Spleen (tissue), 11 donors: ENCODE measurements around the gene TAF11L12. TPM values are rescaled to one million over a fixed set of nuclear protein-coding genes. Genes with fewer than 3 reads are reported as not detected.
"Not testable (repeated sequence)": the region's sequence is repeated elsewhere in the genome, so short reads cannot be mapped to it uniquely, and the experiment has no call there.

Experiments
- DNase-seq: peaks from one replicate; pipeline ENCODE4 v3.0.0-alpha.2; 2020
- H3K27ac ChIP-seq, 8 donors: fragments of 200-600 bp; sonication (generic) in 7 of 8; 1 replicate in 4 of 8; 2 replicates in 4 of 8; pipeline versions ENCODE4 v1.5.0 to v1.8.0; 2016 to 2021; ENCODE audit warnings: inconsistent platforms in 4 of 8, mild to moderate bottlenecking in 4 of 8, moderate library complexity in 1 of 8
- H3K27me3 ChIP-seq, 7 donors: fragments of 200-600 bp; sonication (generic) in 6 of 7; replicated peaks in 1 of 7; 1 replicate in 4 of 7; 2 replicates in 3 of 7; pipeline versions ENCODE4 v1.5.0 to v1.8.0; 2016 to 2021; ENCODE audit warnings: inconsistent platforms in 3 of 7, mild to moderate bottlenecking in 1 of 7
- H3K36me3 ChIP-seq, 6 donors: fragments of 200-600 bp; sonication (generic) in 5 of 6; 1 replicate in 4 of 6; 2 replicates in 2 of 6; pipeline versions ENCODE4 v1.5.0 to v1.8.0; 2016 to 2021; ENCODE audit warnings: inconsistent platforms in 2 of 6
- H3K4me1 ChIP-seq, 6 donors: fragments of 200-600 bp; sonication (generic) in 5 of 6; 1 replicate in 3 of 6; 2 replicates in 3 of 6; pipeline versions ENCODE4 v1.5.0 to v1.8.0; 2016 to 2021; ENCODE audit warnings: inconsistent platforms in 3 of 6
- H3K4me3 ChIP-seq, 8 donors: fragments of 200-600 bp; sonication (generic) in 7 of 8; 1 replicate in 4 of 8; 2 replicates in 4 of 8; pipeline versions ENCODE4 v1.5.0 to v1.8.0; 2016 to 2021; ENCODE audit warnings: inconsistent platforms in 4 of 8, mild to moderate bottlenecking in 4 of 8, moderate library complexity in 2 of 8
- H3K9me3 ChIP-seq, 8 donors: fragments of 200-600 bp; sonication (generic) in 7 of 8; 1 replicate in 4 of 8; 2 replicates in 4 of 8; pipeline versions ENCODE4 v1.5.0 to v1.8.0; 2016 to 2021; ENCODE audit warnings: inconsistent platforms in 4 of 8
- CTCF ChIP-seq, 11 experiments: fragments of 200-600 bp in 7 of 11; fragments of 450-650 bp in 4 of 11; sonication (generic) in 4 of 11; IDR thresholded peaks in 8 of 11; conservative IDR thresholded peaks in 3 of 11; 1 replicate in 7 of 11; 2 replicates in 4 of 11; pipeline versions ENCODE4 v1.4.0 to v1.8.0; 2016 to 2021; ENCODE audit warnings: antibody characterized with exemption in 11 of 11, inconsistent platforms in 4 of 11, mild to moderate bottlenecking in 1 of 11
- POLR2A ChIP-seq, 3 donors: fragments of 450-650 bp; IDR thresholded peaks; one replicate each; pipeline ENCODE4 v1.5.1; 2017; ENCODE audit warnings: antibody characterized with exemption in 3 of 3, mild to moderate bottlenecking in 1 of 3
- POLR2AphosphoS5 ChIP-seq, 3 donors: sonication (generic); formaldehyde crosslinking; IDR thresholded peaks; one replicate each; pipeline ENCODE4 v1.5.1; 2017; ENCODE audit warnings: antibody characterized with exemption in 3 of 3
- WGBS, 5 donors: extraction: QIAGEN DNeasy Blood & Tissue Kit in 3 of 5; methylation state at CpG; one replicate each; pipeline versions ENCODE4 v1.1.5 to v1.1.7; 2013 to 2018; 5-methylcytosine and 5-hydroxymethylcytosine counted together
- intact Hi-C: fragments of 100-400 bp; cut with DNase I; formaldehyde crosslinking; loops from one replicate; pipeline ENCODE4 v1.15.0; 2023; ENCODE audit warnings: low total_unique reads
- polyA plus RNA-seq, 3 donors: library from polyadenylated mRNA; stranded (reverse); fragments of 200-250 nt; gene quantifications; one replicate each; pipeline ENCODE4 v1.2.1, GENCODE V29; 2013
- total RNA-seq, 7 donors: library from RNA; depleted of rRNA in 3 of 7; stranded (reverse); fragments of >200 nt in 3 of 7; fragmentation: NEBNext Ultra II Directional in 4 of 7; extraction: Animal tissue kit (Norgen Biotek cat#: 25700) in 4 of 7; gene quantifications; one replicate each; pipeline versions ENCODE4 v1.1.0 to v1.2.1, GENCODE V29; 2016 to 2021
- donor health status: healthy with polysubstance abuse.
- donor health status: DM: no; HTN: no; CAD: no; lungs with moderate emphysema.
- donor health status: DM: no; HTN: no; CAD: no.
- donor health status: Bipolar disorder and iron deficiency.
- donor health status: healthy.
- donor health status: DM: no; HTN: no; CAD: no.
- donor health status: DM: yes; HTN: yes; CAD: no.

The TAF11L12 gene
- total and polyA plus RNA-seq, 10 donors: not detected

GRCh38 chr5:17614872-17615605 lies 4.8 kb downstream of the TAF11L12 start:
- WGBS, 5 donors: 78 to 97% (median 92%) methylated on average over 4 to 17 of the region's 17 CpGs
- DNase-seq: no peak
- Histone ChIP-seq H3K36me3 (no peaks in the 10 kb centered on the region), H3K9me3 (no peaks in the 10 kb centered on the region), H3K4me3 (no peak overlapping the region), H3K27ac (no peak overlapping the region), H3K4me1 (no peaks in the 10 kb centered on the region), H3K27me3 (no peaks in the 10 kb centered on the region)
- TF ChIP-seq CTCF (IDR thresholded peaks at IDR 0.05 in 8 of 11, conservative IDR thresholded peaks at IDR 0.05 in 3 of 11) (no peak), POLR2AphosphoS5 (IDR thresholded peaks at IDR 0.05) (no peak), POLR2A (IDR thresholded peaks at IDR 0.05) (no peak)
- intact Hi-C loops: no loop called here

DNA sequence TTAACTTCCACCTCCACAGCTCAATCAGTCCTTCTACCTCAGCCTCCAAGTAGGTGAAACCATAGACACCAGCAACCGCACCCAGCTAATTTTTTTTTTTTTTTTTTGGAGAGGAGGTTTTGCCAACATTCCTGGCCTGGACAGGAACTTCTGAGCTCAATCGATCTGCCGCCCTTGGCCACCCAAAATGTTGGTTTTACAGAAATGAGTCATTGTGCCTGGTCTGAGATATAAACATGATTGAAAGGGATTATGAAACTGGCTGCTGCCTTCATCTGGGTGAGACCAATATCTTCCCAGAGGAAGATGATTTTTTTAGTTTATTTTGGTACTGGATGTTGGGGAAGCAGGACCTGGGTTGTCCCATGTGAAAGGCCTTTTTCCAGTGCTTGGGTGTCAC lies 9.2 kb downstream of the TAF11L12 start:
- intact Hi-C loops: no loop called here
- 87 to 93% (median 89%) methylated on average over 3 of the region's 3 CpGs for WGBS, 5 donors
- H3K4me3 ChIP-seq: no peak overlapping the region
- no peaks in the 10 kb centered on the region for H3K36me3 ChIP-seq
- TF ChIP-seq CTCF (IDR thresholded peaks at IDR 0.05 in 8 of 11, conservative IDR thresholded peaks at IDR 0.05 in 3 of 11): no peak
- TF ChIP-seq POLR2A (IDR thresholded peaks at IDR 0.05): no peak
- TF ChIP-seq POLR2AphosphoS5 (IDR thresholded peaks at IDR 0.05): no peak
- DNase-seq: no peak
- H3K27me3 ChIP-seq: no peaks in the 10 kb centered on the region
- H3K9me3 ChIP-seq: peaks cover 0 to 8% (median 0%) of the 10 kb centered on the region in 8 donors
- no peaks in the 10 kb centered on the region for H3K4me1 ChIP-seq
- no peak overlapping the region for H3K27ac ChIP-seq

GRCh38 chr5:17620627-17621026 lies 10.4 kb downstream of the TAF11L12 start:
- H3K36me3 ChIP-seq: no peaks in the 10 kb centered on the region
- DNase-seq: no peak
- no peaks in the 10 kb centered on the region for H3K4me1 ChIP-seq
- 77 to 94% (median 89%) methylated on average over 10 to 17 of the region's 17 CpGs for WGBS, 5 donors
- no peak overlapping the region for H3K27ac ChIP-seq
- no peak overlapping the region for H3K4me3 ChIP-seq
- peaks cover 0 to 8% (median 0%) of the 10 kb centered on the region in 8 donors for H3K9me3 ChIP-seq
- intact Hi-C loops: no loop called here
- TF ChIP-seq POLR2A (IDR thresholded peaks at IDR 0.05): no peak
- no peak for TF ChIP-seq POLR2AphosphoS5 (IDR thresholded peaks at IDR 0.05)
- no peak for TF ChIP-seq CTCF (IDR thresholded peaks at IDR 0.05 in 8 of 11, conservative IDR thresholded peaks at IDR 0.05 in 3 of 11)
- H3K27me3 ChIP-seq: no peaks in the 10 kb centered on the region

DNA sequence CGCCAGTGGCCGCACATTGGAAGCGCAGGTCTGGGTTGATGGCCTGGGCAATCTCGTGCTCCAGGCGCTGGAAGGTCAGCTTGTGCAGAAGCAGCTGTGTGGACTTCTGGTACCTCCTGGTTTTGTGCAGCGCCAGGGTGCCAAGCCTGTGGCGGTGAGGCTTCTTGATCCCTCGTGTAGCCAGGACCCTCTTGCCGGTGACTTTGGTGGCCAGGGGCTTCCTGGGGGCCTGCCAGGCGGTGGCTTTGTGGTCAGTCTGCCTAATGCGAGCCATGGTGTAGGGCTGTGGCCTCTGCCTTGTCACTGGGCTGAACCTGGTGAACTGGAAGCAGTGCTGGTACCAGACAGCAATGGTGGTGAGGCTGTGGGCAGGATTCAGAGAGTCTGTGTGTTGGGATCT lies 15.5 kb downstream of the TAF11L12 start:
- Histone ChIP-seq H3K4me3 (no peak overlapping the region), H3K4me1 (no peaks in the 10 kb centered on the region), H3K27ac (no peak overlapping the region), H3K27me3 (no peaks in the 10 kb centered on the region), H3K9me3 (peaks cover 0 to 2% (median 0%) of the 10 kb centered on the region in 8 donors), H3K36me3 (no peaks in the 10 kb centered on the region)
- no peak for DNase-seq
- intact Hi-C loops: no loop called here
- TF ChIP-seq CTCF (IDR thresholded peaks at IDR 0.05 in 8 of 11, conservative IDR thresholded peaks at IDR 0.05 in 3 of 11) (no peak), POLR2A (IDR thresholded peaks at IDR 0.05) (no peak), POLR2AphosphoS5 (IDR thresholded peaks at IDR 0.05) (no peak)
- WGBS, 5 donors: 84 to 95% (median 90%) methylated on average over 9 to 11 of the region's 11 CpGs; no CpG with 5 or more reads in 1 of the 5 donors

DNA sequence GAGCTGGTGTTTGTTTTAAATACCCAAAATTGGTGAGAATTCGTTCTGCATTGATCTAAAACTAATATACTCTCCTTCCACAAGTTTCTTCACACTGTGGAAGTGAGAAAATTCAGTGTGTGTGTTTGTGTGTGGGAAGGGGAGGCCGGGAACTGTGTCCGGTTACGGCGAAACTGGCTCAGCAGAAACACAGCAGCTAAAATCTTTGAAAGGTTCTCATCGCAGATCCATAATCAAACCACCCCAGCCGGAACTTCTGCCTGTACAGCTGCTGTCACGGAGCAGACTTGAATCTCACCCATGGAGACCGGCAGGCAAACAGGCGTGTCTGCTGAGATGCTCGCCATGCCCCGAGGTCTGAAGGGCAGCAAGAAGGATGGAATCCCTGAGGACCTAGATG lies 21.6 kb downstream of the TAF11L12 start, which contains the start of gene TAF11L13:
Gene TAF11L13 (plus strand): TSS at position 301 of the 400 bp plus-strand sequence.
- intact Hi-C loops, H3K4me3 ChIP-seq, H3K4me1 ChIP-seq, H3K36me3 ChIP-seq, DNase-seq, H3K27ac ChIP-seq, H3K27me3 ChIP-seq, H3K9me3 ChIP-seq: not testable (repeated sequence)
- WGBS, 5 donors: 74 to 97% (median 86%) methylated on average over 4 to 9 of the region's 12 CpGs
